GM12878 (cell line): ENCODE results near the gene AXDND1. TPM values are rescaled to one million over a fixed set of nuclear protein-coding genes. Genes with fewer than 3 reads are reported as not detected.

Source experiments
- ATAC-seq: fragments of 200-7000 bp; cut with Tn5 transposase; 3 replicates; pipeline ENCODE4 v1.9.1; 2020; ENCODE audit warnings: mild to moderate bottlenecking, moderate library complexity
- BruUV-seq: library from RNA; stranded (reverse); fragments of 400-500 nt; replicated peaks from 2 replicates; lab custom pipeline; 2021; lab: Mats Ljungman, UMichigan
- CTCF ChIA-PET: fragments of 300-600 bp; sonication (Branson Sonifier 250); formaldehyde crosslinking; extraction: SDS; loops from one replicate; lab custom pipeline; 2021; ENCODE audit warnings: inconsistent platforms; lab: Yijun Ruan, JAX
- POLR2A ChIA-PET: fragments of 350-600 bp; formaldehyde crosslinking; extraction: SDS; loops from one replicate; lab custom pipeline; 2021; ENCODE audit warnings: inconsistent platforms; lab: Charles Lee
- RAD21 ChIA-PET: fragments of 300-600 bp; sonication (Branson Sonifier 250); formaldehyde crosslinking; loops from one replicate; lab custom pipeline; 2023; ENCODE audit warnings: antibody characterized with exemption; ENCODE audit not compliant: unreplicated experiment; lab: Charles Lee
- SMC1A ChIA-PET: fragments of 300-600 bp; sonication (Branson Sonifier 250); formaldehyde crosslinking; loops from one replicate; lab custom pipeline; 2023; ENCODE audit not compliant: unreplicated experiment, uncharacterized antibody; lab: Charles Lee
- DNase-seq: peaks from one replicate; pipeline ENCODE4 v3.0.0-alpha.2; 2011; ENCODE audit warnings: low read depth, low spot score
- FAIRE-seq: peaks from 3 replicates; lab custom pipeline; 2011; peaks lifted over from hg19 to GRCh38; lab: Jason Lieb, UNC
- H2AFZ ChIP-seq: 2 replicates; pipeline ENCODE4 v1.6.0; 2011; ENCODE audit warnings: low read depth, low read length, control low read depth; ENCODE audit not compliant: control insufficient read depth
- H3K27ac ChIP-seq: 2 replicates; pipeline ENCODE4 v1.5.1; 2011; ENCODE audit warnings: control low read depth; ENCODE audit not compliant: control insufficient read depth, insufficient read depth
- H3K27me3 ChIP-seq, 2 experiments: replicated peaks in 1 of 2; 2 replicates each; pipeline versions ENCODE4 v1.6.0 to v1.6.1; 2011; ENCODE audit warnings: low read length in 1 of 2; ENCODE audit not compliant: control insufficient read depth in 2 of 2, insufficient read depth in 2 of 2
- H3K36me3 ChIP-seq, 2 experiments: 2 replicates each; pipeline ENCODE4 v1.5.1; 2011; ENCODE audit warnings: low read length in 1 of 2; ENCODE audit not compliant: control insufficient read depth in 2 of 2, insufficient read depth in 2 of 2
- H3K4me1 ChIP-seq: 2 replicates; pipeline ENCODE4 v1.6.1; 2011; ENCODE audit warnings: mild to moderate bottlenecking, low read length, moderate library complexity, mixed read lengths; ENCODE audit not compliant: control insufficient read depth, insufficient read depth
- H3K4me2 ChIP-seq: 2 replicates; pipeline ENCODE4 v1.6.0; 2011; ENCODE audit warnings: control low read depth; ENCODE audit not compliant: control insufficient read depth, insufficient read depth
- H3K4me3 ChIP-seq: fragments of 200-600 bp; sonication (generic); 2 replicates; pipeline ENCODE4 v1.5.1; 2016
- H3K79me2 ChIP-seq: 2 replicates; pipeline ENCODE4 v1.6.0; 2011; ENCODE audit warnings: low read length; ENCODE audit not compliant: control insufficient read depth, insufficient read depth
- H3K9ac ChIP-seq: 2 replicates; pipeline ENCODE4 v1.8.0; 2011; ENCODE audit warnings: low read length, control low read depth, mixed read lengths; ENCODE audit not compliant: control insufficient read depth, insufficient read depth
- H3K9me3 ChIP-seq: replicated peaks from 3 replicates; pipeline ENCODE4 v1.5.1; 2011; ENCODE audit warnings: mild to moderate bottlenecking, low read length; ENCODE audit not compliant: control insufficient read depth, insufficient read depth
- H4K20me1 ChIP-seq: 2 replicates; pipeline ENCODE4 v1.6.0; 2011; ENCODE audit not compliant: control insufficient read depth, insufficient read depth
- ASH2L ChIP-seq: fragments of 300-600, 200-600 bp; sonication (generic); IDR thresholded peaks from 2 replicates; pipeline ENCODE4 v1.6.1; 2017; ENCODE audit warnings: low read depth, mild to moderate bottlenecking, borderline replicate concordance
- HDAC6 ChIP-seq: fragments of 200-600 bp; sonication (generic); IDR thresholded peaks from one replicate; pipeline ENCODE4 v1.8.0; 2017; ENCODE audit warnings: antibody characterized with exemption; ENCODE audit not compliant: unreplicated experiment
- JUNB ChIP-seq: IDR thresholded peaks from 2 replicates; pipeline ENCODE4 v1.6.1; 2016; ENCODE audit warnings: antibody characterized with exemption, mild to moderate bottlenecking
- MTA3 ChIP-seq: IDR thresholded peaks from 2 replicates; pipeline ENCODE4 v1.6.1; 2012; ENCODE audit warnings: low read length, inconsistent platforms, borderline replicate concordance
- NFXL1 ChIP-seq: fragments of 450-650 bp; IDR thresholded peaks from 2 replicates; pipeline ENCODE4 v1.6.1; 2017; ENCODE audit warnings: antibody characterized with exemption, mild to moderate bottlenecking, borderline replicate concordance
- NFYA ChIP-seq: IDR thresholded peaks from 2 replicates; pipeline ENCODE4 v1.6.1; 2011; ENCODE audit warnings: low read depth, mild to moderate bottlenecking, low read length, improper control_type of control experiment, borderline replicate concordance
- NR2F1 ChIP-seq: fragments of 450-650 bp; conservative IDR thresholded peaks from 2 replicates; pipeline ENCODE4 v1.6.1; 2017; ENCODE audit warnings: mild to moderate bottlenecking
- RAD21 ChIP-seq: IDR thresholded peaks from 2 replicates; pipeline ENCODE4 v1.6.1; 2011; ENCODE audit warnings: mild to moderate bottlenecking, low read depth, low read length, moderate library complexity; ENCODE audit not compliant: insufficient read depth
- RCOR1 ChIP-seq: conservative IDR thresholded peaks from 2 replicates; pipeline ENCODE4 v1.6.1; 2012; ENCODE audit warnings: low read depth, low read length, improper control_type of control experiment
- RFX5 ChIP-seq: IDR thresholded peaks from 2 replicates; pipeline ENCODE4 v1.6.1; 2011; ENCODE audit warnings: low read depth, low read length, improper control_type of control experiment
- SUZ12 ChIP-seq: fragments of 200-600 bp; sonication (generic); IDR thresholded peaks from one replicate; pipeline ENCODE4 v1.6.1; 2018; ENCODE audit warnings: antibody characterized with exemption, mild to moderate bottlenecking; ENCODE audit not compliant: unreplicated experiment
- TARDBP ChIP-seq: IDR thresholded peaks from 2 replicates; pipeline ENCODE4 v1.6.1; 2016; ENCODE audit warnings: borderline replicate concordance
- TBL1XR1 ChIP-seq: IDR thresholded peaks from 2 replicates; pipeline ENCODE4 v1.6.1; 2012; ENCODE audit warnings: low read depth, low read length, improper control_type of control experiment
- WRNIP1 ChIP-seq: IDR thresholded peaks from 2 replicates; pipeline ENCODE4 v1.6.1; 2011; ENCODE audit warnings: low read depth, low read length, improper control_type of control experiment, borderline replicate concordance
- YY1 ChIP-seq: IDR thresholded peaks from 2 replicates; pipeline ENCODE4 v1.6.1; 2011; ENCODE audit warnings: low read depth, mild to moderate bottlenecking, low read length
- ZNF217 ChIP-seq: fragments of 450-650 bp; IDR thresholded peaks from 2 replicates; pipeline ENCODE4 v1.6.1; 2017; ENCODE audit warnings: antibody characterized with exemption, mild to moderate bottlenecking
- in situ Hi-C: fragments of 300-500 bp; cut with MboI; formaldehyde crosslinking; loops from 9 replicates; pipeline ENCODE4 v1.14.3; 2018; ENCODE audit warnings: mixed read lengths
- intact Hi-C: fragments of 100-400 bp; cut with micrococcal nuclease; formaldehyde crosslinking; loops from one replicate; pipeline ENCODE4 v1.14.2; 2022; ENCODE audit not compliant: unreplicated experiment
- polyA plus RNA-seq, 11 experiments: library from polyadenylated mRNA; depleted of rRNA in 4 of 11; unstranded in 6 of 11; stranded (reverse) in 5 of 11; fragments of >200 nt; fragmentation: Nextera tagmentation in 4 of 11; fragmentation: Illumina TruSeq in 1 of 11; extraction: Ambion mirVana in 4 of 11; extraction: Trizol in 1 of 11; gene quantifications; 1 replicate in 1 of 11; 2 replicates in 10 of 11; pipeline versions ENCODE4 v1.2.1 to v1.2.3, GENCODE V29; 2011 to 2016; ENCODE audit warnings: inconsistent platforms in 2 of 11, missing spikeins in 2 of 11, low read depth in 1 of 11
- total RNA-seq, 4 experiments: library from RNA; depleted of rRNA in 3 of 4; stranded (reverse); fragments of >200 nt in 3 of 4; fragmentation: Illumina TruSeq in 1 of 4; extraction: Trizol in 1 of 4; gene quantifications; 2 replicates each; pipeline versions ENCODE4 v1.2.1 to v1.2.3, GENCODE V29; 2013 to 2021
- TF ChIP-seq, protein P1 (sequence below): IDR thresholded peaks from 2 replicates; pipeline ENCODE4 v1.6.1; 2012; ENCODE audit warnings: low read depth, low read length, improper control_type of control experiment
- TF ChIP-seq, protein P2 (sequence below): fragments of 450-650 bp; IDR thresholded peaks from 2 replicates; pipeline ENCODE4 v1.6.1; 2016; ENCODE audit warnings: mild to moderate bottlenecking

AXDND1 gene
- total and polyA plus RNA-seq, 10 of the 15 experiments (the other 5 are each of a cell fraction or from before 2014, with no cell fraction given): 0.12 to 0.84 (median 0.42) TPM

DNA sequence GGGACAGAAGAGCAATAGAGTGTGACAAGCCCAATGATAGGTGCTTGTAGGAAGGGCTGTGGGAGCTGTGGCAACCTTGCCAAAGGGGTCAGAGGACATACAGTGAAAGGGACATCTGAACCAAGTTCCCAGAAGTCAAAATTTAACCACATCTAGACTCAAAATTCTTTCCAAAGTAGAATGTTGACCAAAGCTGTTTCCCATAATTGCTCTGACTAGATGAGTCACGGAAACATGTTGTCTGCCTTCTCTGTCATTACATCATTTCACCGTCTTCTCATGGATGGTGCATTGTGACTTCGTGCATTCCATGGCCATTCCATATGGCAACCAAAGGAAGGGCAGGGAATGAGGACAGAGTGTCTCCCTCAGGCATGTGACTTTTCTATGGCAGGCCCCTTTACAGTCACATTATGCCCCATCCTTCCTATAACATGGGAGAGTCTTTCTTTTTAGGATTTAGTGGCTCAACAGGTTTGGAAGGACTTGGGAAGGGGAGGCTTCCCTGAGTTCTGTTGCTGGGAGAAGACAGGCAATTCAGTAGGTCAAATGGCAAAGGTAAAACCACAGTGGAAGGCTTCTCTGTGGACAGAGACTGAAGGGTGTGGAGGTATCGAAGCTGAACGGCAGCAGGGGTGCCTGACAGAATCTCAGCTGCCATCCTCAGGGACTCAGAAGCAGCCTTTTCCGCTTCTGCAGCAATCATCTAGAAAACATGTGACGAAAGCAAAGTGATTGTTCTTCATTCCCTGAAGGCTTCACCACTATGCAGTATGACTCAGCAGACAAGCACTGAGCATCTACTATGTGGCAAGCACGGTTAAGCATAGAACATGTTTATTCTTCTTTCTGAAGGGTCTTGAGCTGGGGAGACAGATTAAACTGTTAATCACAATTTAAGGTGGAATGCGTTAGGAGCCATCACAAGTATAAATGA lies 185.2 kb downstream of the AXDND1 start (continued):
- TF ChIP-seq, protein P1, sequence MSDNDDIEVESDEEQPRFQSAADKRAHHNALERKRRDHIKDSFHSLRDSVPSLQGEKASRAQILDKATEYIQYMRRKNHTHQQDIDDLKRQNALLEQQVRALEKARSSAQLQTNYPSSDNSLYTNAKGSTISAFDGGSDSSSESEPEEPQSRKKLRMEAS: no peak
- TF ChIP-seq, protein P2, sequence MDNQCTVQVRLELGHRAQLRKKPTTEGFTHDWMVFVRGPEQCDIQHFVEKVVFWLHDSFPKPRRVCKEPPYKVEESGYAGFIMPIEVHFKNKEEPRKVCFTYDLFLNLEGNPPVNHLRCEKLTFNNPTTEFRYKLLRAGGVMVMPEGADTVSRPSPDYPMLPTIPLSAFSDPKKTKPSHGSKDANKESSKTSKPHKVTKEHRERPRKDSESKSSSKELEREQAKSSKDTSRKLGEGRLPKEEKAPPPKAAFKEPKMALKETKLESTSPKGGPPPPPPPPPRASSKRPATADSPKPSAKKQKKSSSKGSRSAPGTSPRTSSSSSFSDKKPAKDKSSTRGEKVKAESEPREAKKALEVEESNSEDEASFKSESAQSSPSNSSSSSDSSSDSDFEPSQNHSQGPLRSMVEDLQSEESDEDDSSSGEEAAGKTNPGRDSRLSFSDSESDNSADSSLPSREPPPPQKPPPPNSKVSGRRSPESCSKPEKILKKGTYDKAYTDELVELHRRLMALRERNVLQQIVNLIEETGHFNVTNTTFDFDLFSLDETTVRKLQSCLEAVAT: no peak
- TF ChIP-seq NFYA (no peak), HDAC6 (no peak), ASH2L (no peak), RFX5 (no peak), TARDBP (no peak), WRNIP1 (no peak), MTA3 (no peak), RAD21 (no peak), TBL1XR1 (no peak)

DNA sequence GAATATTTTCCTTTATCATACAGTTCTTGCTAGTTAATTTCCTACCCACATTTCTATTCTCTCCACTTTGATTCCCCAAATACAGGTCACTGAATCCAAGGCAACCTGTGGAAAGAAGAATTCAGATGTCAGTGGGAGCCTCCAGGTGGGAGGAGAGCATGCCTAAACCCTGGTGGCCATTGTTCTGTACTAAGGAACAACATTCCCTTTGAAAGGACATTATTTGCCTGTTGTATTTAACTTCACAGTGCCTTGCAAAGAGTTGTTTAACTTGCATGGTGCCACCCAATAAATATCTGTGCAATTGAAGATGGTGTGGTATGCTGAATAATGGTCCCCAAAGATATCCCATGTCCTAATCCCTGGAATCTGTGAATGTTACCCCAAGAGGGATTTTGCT lies 188.7 kb downstream of the AXDND1 start:
- FAIRE-seq: no peak

More for the DNA sequence above, 188.7 kb downstream of the AXDND1 start:
- ATAC-seq (no peak), DNase-seq (no peak)
- SMC1A ChIA-PET: interaction anchor here (0.6 kb wide), 1 partner anchor 46 kb away, joined by 3 read pairs; no protein-coding TSS in a partner anchor
- Histone ChIP-seq H2AFZ (no peak overlapping the region), H3K36me3 (no peaks in the 10 kb centered on the region), H4K20me1 (no peaks in the 10 kb centered on the region), H3K27me3 (no peaks in the 10 kb centered on the region), H3K9me3 (no peaks in the 10 kb centered on the region), H3K4me1 (no peaks in the 10 kb centered on the region; the same call in 1 of the 2 replicates), H3K9ac (no peak overlapping the region), H3K4me2 (no peak overlapping the region)
- in situ Hi-C loops: no loop called here
- TF ChIP-seq NFXL1 (no peak), SUZ12 (no peak), YY1 (no peak), RCOR1 (no peak), ZNF217 (no peak), NR2F1 (no peak), JUNB (no peak), ASH2L (no peak)
- TF ChIP-seq, all 136 proteins: peak for 0
- H3K27ac ChIP-seq: no peak overlapping the region
- intact Hi-C loops: no loop called here
- RAD21 ChIA-PET: no interaction called here
- CTCF ChIA-PET: no interaction called here
- BruUV-seq: no TSS peak
- POLR2A ChIA-PET: no interaction called here
- H3K4me3 ChIP-seq: no peak overlapping the region
- H3K79me2 ChIP-seq: no peaks in the 10 kb centered on the region
